GM10248 (cell line): ENCODE results near the gene CALN1.
"Not testable (repeated sequence)": the region's sequence is repeated elsewhere in the genome, so short reads cannot be mapped to it uniquely, and the experiment has no call there.

Experiments used
- CTCF ChIA-PET: fragments of 300-600 bp; sonication (Branson Sonifier 250); formaldehyde crosslinking; extraction: SDS; loops from one replicate; lab custom pipeline; 2021; ENCODE audit warnings: antibody characterized with exemption; lab: Yijun Ruan, JAX
- POLR2A ChIA-PET: fragments of 350-650 bp; sonication (Branson Sonifier 250); formaldehyde crosslinking; extraction: SDS; loops from one replicate; lab custom pipeline; 2020; ENCODE audit warnings: antibody characterized with exemption; lab: Yijun Ruan, JAX
- DNase-seq: peaks from one replicate; pipeline ENCODE4 v3.0.0; 2012; ENCODE audit errors: extremely low spot score
- CTCF ChIP-seq: IDR thresholded peaks from 2 replicates; pipeline ENCODE4 v1.5.1; 2012; ENCODE audit warnings: mild to moderate bottlenecking, low read depth; ENCODE audit errors: extremely low read depth, missing control alignments, control extremely low read depth

Gene CALN1

GRCh38 chr7:71937840-71938371, 474.2 kb downstream of the CALN1 start:
- CTCF ChIA-PET, result interaction anchor here (1.5 kb wide), 1 partner anchor 16 kb away, joined by 3 read pairs; no protein-coding TSS in a partner anchor
- no peak for DNase-seq
- TF ChIP-seq CTCF, result no peak
- POLR2A ChIA-PET, result no interaction called here

- ChIA-PET CTCF (interaction anchor here (0.8 kb wide), 1 partner anchor 22 kb away, joined by 3 read pairs; no protein-coding TSS in a partner anchor), POLR2A (no interaction called here)
- no peak for TF ChIP-seq CTCF
- DNase-seq, result no peak
Observed at GRCh38 chr7:71935674-71936073, 476.5 kb downstream of the CALN1 start.

- ChIA-PET POLR2A (no interaction called here), CTCF (no interaction called here)
- DNase-seq, result no peak
- TF ChIP-seq CTCF, result no peak
Observed at GRCh38 chr7:71933426-71933825, 478.7 kb downstream of the CALN1 start.

DNA sequence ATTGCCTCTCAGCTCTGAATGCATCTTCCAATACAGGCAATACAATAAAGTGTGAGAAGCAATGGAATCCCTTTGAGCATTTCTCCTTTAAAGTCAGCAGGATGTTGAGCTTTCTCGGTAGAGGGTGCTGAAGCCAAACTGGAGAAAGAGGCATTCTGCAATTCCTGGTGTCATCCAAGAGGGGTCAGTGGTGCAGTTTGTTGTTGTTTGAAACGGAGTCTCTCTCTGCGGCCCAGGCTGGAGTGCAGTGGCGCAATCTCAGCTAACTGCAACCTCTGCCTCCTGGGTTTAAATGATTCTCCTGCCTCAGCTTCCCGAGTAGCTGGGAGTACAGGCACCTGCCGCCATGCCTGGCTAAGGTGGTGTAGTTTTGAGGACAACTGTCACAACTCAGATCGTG, 486.5 kb downstream of the CALN1 start:
- POLR2A ChIA-PET, result no interaction called here
- no peak for DNase-seq
- no peak for TF ChIP-seq CTCF
- CTCF ChIA-PET, result no interaction called here

DNA sequence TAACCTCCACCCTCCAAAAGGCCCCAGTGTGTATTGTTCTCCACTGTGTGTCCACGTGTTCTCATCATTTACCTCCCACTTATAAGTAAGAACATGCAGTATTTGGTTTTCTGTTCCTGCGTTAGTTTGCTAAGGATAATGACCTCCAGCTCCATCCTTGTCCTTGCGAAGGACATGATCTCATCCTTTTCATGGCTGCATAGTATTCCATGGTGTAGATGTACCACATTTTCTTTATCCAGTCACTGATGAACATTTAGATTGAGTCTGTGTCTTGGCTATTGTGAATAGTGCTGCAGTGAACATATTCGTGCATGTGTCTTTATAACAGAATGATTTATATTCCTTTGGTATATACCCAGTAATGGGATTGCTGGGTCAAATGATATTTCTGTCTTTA, 497.9 kb downstream of the CALN1 start:
- POLR2A ChIA-PET, DNase-seq: not testable (repeated sequence)
- CTCF ChIA-PET, result interaction anchor here (1.5 kb wide), 1 partner anchor 21 kb away, joined by 3 read pairs; no protein-coding TSS in a partner anchor

GRCh38 chr7:71912476-71912875, 499.7 kb downstream of the CALN1 start:
- CTCF ChIA-PET, result interaction anchor here (1.2 kb wide), 1 partner anchor 7 kb away, joined by 4 read pairs; no protein-coding TSS in a partner anchor
- TF ChIP-seq CTCF, result no peak
- no peak for DNase-seq
- POLR2A ChIA-PET, result no interaction called here

DNA sequence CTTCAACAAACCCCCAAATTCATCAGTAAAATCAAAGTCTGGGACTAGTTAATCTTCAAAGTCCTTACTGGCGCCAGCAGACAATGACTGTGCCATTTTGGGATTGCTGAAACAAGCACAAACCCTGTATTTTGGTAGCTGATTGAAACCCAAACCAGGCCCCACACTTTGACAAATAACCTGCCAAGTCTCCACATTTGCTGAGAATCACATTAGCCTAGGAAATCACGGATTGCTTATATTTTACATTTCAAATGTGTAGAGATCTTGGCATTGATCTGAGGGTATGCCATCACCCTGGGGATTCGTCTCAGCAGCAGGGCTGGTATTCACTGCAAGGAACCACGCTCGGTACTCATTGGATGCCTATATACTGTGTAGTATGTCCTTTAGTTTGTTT, 501.1 kb downstream of the CALN1 start:
- ChIA-PET CTCF (no interaction called here), POLR2A (no interaction called here)
- DNase-seq, result no peak
- TF ChIP-seq CTCF, result no peak
